Inflammatory macrophage treated with lipopolysaccharide for 1 hour (primary cell): ENCODE measurements around the gene HIPK4.
"Not testable (repeated sequence)": the region's sequence is repeated elsewhere in the genome, so short reads cannot be mapped to it uniquely, and the experiment has no call there.

Source experiments
- DNase-seq, 2 donors: peaks; one replicate each; pipeline ENCODE4 v3.0.0-alpha.2; 2020 to 2022

HIPK4 gene

GRCh38 chr19:40335855-40336600 lies 54.0 kb downstream of the HIPK4 start:
- DNase-seq = no peak

- no peak for DNase-seq
Observed at GRCh38 chr19:40335101-40335500, 54.9 kb downstream of the HIPK4 start.

- not testable (repeated sequence) for DNase-seq
Observed at GRCh38 chr19:40333083-40333482, 56.9 kb downstream of the HIPK4 start.

- no peak for DNase-seq
Observed at GRCh38 chr19:40332669-40333068, 57.3 kb downstream of the HIPK4 start.

GRCh38 chr19:40331052-40331451 lies 58.9 kb downstream of the HIPK4 start:
- DNase-seq = no peak
